Endometrial microvascular endothelial cells (primary cell): Measurements from ENCODE around the gene KHDC4. TPM values are rescaled to one million over a fixed set of nuclear protein-coding genes. Genes with fewer than 3 reads are reported as not detected.
"Not testable (repeated sequence)": the region's sequence is repeated elsewhere in the genome, so short reads cannot be mapped to it uniquely, and the experiment has no call there.

Experiments
- in situ Hi-C: cut with HindIII; loops from 2 replicates; pipeline ENCODE4 v1.10.0; 2017; ENCODE audit warnings: low sequenced_read_pairs, low pct_unique_long_range_greater_than_20kb; ENCODE audit errors: inconsistent ontology term
- total RNA-seq: library from RNA; depleted of rRNA; stranded (reverse); fragments of >200 nt; gene quantifications from one replicate; pipeline ENCODE4 v1.2.3, GENCODE V29; 2015; ENCODE audit errors: inconsistent ontology term

The KHDC4 gene
- total RNA-seq, 1 donor from 2014 or later: 26.1 TPM

DNA sequence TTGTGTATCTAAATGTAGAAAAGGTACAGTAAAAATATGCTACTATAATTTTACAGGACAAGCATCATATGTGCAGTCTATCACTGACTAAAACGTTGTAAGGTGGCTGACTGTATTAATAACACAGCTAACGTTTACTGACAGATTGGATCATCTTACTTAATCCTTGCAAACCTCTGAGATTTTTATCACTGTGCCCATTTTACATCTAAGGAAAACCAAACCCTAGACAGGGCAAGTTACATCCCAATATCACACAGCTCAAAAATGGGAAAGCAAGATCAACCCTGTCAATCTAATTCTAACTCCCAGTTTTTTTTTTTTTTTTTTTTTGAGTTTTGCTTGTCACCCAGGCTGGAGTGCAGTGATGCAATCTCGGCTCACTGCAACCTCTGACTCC lies 15.6 kb downstream of the KHDC4 start:
- in situ Hi-C loops: no loop called here

DNA sequence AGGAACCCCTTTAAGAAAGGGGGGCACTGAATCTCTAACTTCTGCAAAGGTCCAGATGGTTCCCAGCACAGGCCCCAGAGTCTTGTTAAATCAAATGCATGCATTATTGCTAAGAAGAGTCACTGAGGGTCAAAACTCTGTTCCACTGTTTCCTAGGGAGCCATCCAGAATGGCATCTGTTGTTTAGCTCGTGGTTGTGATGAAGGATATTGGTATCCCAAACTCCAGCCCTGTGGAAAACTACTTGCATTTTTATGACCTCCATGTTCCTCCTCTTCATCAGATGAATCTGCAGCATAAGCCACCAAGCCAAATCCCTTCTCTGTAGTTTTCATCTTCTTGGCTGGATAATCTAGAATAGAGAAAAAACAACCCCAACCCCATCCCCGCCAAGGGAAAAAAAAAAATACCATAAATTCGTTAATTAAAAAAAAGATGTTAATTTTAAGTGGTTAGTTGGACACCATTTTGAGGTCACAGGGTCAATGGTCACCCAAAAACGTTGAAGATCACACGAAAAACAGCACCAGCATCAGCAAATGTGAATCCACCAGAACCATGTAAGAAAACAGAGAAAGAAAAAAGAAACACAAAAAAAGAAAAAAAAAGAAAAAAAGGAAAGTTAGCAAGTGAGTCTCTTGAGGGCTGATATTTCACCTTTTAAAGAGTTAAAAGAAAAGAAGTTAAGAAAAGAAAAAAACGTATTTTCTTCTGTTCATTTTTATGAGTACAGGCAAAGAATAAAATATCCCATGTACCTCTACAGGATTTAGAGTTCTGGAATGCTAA lies 20.1 kb downstream of the KHDC4 start:
- in situ Hi-C loops: no loop called here

DNA sequence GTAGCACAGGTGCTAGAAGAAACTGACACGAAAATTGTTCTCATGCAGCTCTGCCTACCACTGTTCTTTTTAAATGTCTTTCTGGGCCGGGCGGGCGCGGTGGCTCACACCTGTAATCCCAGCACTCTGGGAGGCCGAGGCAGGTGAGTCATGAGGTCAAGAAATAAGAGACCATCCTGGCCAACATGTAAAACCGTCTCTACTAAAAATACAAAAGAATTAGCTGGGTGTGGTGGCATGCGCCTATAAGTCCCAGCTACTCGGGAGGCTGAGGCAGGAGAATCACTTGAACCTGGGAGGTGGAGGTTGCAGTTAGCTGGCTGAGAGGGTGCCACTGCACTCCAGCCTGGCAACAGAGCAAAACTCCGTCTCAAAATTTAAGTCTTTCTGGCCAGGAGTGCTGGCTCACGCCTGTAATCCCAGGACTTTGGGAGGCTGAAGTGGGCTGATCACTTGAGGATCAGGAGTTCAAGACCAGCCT lies 22.1 kb downstream of the KHDC4 start:
- in situ Hi-C loops: no loop called here

DNA sequence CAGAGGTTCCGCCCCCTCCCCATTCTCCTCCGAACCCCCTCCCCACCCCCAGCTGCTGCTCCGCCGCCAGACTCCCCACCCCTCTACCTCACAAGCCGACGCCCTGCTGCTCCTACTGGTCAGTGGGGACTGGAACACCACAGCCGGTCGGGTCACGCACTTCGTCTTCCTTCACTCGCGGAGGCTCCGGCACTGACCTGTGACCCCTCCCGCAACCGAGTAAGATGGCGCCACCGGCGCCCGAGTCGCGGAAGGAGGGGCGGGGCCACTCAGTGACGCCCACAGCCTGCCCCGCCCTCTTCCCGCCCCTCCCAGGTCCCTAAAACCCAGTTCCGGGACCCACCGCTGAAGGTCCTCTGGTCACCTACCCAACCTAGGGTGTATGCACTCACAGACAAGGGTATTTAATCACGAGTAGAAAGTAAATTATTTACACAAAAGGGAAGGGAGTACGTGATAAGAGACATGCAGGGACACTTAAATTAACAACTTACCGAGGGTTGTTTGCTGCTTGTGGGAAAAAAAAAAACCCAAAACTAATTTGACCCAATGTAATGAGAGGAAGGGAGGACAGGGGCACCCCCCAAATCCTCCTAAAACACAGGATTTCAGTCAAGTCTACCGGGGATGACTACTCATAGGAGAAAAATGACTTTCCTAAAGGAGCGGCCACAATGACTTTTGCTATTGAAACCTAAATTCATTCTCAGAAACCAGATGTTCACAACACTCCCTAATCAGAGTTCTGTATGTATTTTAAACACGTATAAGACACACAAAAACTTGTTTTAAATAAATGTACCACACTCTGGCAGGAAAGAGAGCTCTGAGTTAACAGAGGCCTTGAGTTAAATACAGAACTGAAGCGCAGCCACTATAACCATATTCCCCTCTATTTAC lies 22.8 kb downstream of the KHDC4 start, which contains the start of gene RIT1:
RIT1 (minus strand) TSS at position 194 of the 900 bp plus-strand sequence. CDS start 588 bp downstream, outside the sequence.
- in situ Hi-C loops: no loop called here

DNA sequence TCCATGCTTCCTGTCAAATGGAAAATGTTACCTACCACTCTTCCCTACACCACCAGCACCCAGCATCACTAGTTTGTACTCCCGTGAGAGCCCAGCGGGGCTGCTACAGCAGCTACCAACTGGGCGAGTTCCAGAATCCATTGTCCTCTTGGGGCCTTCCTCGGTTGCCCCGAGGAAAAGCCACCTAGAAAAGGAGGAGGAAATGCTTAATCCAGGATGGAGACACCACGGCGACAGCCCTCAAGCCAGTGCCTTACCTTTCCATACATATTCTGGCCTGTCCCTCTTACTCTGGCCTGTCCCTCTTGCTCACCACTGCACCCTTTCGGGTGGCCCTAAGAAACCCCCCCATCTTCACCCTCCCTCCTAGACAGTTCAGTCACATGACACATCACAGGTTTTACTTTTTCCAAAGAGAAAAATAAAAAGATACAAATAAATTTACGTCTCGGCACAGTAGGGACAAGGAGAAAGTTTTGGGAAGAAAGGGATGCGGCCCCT lies 23.5 kb downstream of the KHDC4 start:
- in situ Hi-C loops: no loop called here

DNA sequence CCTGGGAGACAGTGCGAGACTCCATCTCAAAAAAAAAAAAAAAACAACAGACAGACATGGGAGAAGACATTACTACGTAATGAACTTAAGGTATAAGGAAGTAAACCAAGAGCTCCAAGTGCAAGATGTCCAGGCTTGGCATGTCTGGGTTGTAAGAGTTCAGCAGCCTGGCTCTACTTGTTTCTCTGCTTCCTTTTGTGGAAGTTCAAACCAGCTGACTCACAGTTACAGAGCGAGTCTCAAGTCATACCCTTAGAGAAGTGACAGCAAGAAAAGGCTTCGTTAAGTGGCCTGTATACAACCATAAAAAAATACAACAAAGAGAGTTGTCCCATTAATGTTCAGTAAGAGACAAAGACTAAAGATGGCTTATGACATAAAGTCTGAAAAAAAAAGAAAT lies 24.3 kb downstream of the KHDC4 start:
- in situ Hi-C loops: no loop called here

DNA sequence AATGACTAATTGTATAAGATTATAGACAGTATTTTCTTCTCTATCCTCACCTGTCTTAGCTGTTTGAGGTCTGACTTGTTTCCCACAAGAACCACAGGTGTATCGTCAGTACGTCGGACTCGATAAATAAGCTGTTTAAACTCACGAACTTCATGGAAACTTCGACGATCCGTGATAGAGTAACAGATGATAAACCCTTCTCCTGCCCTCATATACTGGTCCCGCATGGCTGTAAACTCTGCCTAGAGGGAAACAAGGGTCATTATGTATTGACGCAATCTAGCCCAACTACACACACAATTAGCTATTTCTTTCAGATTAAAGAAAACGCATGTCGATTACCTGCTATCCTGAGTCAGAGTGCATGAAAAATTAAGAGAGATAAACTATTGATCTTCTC lies 30.0 kb downstream of the KHDC4 start:
- in situ Hi-C loops: no loop called here

DNA sequence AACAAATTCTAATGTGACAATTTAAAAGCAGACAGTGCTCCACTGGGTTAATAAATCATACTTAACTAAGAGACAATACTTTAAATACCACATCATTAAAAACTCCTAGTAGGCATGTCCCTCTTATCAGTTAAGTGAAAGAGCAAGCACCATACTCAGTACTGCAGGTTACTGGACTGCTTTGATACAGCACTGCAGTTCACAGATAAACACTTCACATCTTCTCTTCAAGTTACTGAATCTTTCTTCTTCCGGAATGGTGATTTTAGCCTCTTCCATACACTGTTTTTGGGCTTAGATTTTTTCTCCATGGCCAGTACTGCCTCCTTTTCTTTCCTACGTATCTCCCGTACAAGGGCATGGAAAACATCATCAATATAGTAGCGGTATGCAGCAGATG lies 34.1 kb downstream of the KHDC4 start:
- in situ Hi-C loops: no loop called here

DNA sequence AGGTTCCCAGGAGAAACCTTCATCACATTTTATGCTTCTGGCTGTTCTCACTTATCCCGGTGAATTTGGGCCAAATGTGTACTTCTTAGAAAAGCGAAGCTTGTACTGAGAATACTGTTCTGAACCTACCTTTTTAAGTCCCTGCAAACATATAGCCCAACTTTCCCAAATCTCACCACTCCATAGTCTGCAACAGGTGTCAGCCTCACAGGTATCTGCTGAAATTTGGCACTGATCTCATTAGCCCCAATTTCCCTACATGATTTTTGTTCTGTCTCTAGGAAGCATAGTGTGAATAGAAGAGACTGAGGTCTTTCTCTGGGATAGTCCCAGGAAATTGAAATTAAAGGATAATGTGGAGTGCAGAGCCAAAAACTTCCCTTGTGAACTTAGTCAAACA lies 34.5 kb downstream of the KHDC4 start:
- in situ Hi-C loops: no loop called here

DNA sequence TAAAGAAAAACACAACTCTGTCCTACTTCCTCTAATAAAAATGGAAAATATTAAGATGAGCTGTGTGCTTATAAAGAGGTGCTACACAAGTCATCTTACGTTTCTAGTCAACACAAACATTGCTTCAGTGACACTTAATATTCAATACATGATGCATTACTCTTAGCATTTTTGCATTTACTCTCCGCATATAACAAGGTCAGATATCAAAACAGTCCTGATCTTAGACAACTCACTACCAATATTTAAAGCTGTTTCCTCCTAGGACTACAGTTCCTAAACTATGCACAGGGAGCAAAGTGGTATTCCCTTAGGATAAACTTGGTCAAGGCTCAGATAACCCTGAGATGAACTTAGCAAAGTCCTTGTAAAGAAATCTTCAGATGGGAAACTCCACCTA lies 35.3 kb downstream of the KHDC4 start:
- in situ Hi-C loops: no loop called here

DNA sequence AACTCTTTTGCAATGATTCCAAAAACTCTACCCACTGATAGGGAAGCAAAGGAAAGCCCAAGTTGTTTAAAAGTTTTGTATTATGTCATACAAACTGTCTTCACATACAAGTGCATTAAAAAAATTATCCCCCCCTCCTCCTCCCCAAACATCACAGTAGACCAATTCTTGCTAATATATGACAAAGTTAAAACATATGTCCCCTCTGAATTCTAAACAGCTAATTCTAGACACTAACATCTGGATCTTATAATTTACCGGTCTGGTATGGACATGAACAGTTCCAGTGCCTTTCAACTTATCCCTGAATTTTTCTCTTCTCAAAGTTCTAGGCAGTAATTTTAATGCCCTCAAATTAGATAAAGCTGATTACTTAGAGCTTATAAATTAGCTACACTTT lies 36.5 kb downstream of the KHDC4 start:
- in situ Hi-C loops: no loop called here

DNA sequence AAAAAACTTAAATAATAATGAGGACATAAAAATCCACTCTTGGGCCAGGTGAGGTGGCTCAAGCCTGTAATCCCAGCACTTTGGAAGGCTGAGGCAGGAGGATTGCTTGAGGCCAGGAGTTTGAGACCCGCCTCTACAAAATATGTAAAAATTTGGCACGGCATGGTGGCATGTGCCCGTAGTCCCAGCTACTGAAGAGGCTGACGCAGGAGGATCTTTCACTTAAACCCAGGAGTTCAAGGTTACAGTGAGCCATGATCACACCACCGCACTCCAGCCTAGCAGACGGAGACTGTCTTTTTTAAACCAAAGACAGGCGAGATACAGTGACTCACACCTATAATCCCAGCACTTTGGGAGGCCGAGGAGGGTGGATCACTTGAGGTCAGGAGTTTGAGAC lies 37.7 kb downstream of the KHDC4 start:
- in situ Hi-C loops: not testable (repeated sequence)

DNA sequence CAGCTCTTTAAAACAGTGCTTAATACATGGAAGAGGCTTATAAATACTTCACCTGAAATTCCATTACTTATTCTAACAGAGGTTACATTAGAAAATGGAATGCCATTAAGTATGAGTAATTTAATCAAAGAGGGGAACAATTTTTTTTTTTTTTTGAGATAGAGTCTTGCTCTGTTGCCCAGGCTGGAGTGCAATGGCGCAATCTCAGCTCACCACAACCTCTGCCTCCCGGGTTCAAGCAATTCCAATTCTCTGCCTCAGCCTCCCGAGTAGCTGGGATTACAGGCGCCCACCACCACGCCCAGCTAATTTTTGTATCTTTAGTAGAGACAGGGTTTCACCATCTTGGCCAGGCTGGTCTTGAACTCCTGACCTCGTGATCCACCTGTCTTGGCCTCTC lies 38.6 kb downstream of the KHDC4 start:
- in situ Hi-C loops: not testable (repeated sequence)

DNA sequence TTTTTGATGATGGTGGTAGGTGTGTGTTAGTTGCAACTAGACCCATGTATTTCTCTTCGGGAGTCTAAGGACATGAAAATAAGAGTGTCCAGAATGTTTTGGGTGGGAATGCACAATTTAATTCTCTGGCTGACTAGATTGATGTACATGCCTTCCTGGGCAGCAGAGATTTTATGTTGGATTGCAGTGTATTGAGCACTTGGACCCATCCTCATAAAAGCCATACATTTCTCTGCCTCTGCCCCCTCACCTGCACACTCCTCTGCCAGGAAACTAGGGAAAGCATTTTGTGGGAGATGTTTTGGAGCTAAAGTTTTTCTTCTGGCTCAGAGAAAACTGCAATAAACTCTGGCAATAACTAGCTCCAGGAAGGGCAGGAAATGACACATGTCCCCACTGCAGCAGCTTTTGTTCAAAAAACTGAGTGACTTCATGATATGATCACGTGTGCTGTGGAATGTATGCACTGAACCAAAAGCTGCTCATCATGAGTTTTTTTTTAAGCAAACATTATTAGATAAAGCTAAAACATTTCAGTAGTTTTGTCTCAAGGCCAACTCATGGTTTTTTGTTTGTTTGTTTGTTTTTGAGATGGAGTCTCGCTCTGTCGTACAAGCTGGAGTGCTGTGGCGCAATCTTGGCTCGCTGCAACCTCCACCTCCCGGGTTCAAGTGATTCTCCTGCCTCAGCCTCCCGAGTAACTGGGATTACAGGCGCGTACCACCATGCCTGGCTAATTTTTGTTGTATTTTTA lies 40.6 kb downstream of the KHDC4 start:
- in situ Hi-C loops: no loop called here

DNA sequence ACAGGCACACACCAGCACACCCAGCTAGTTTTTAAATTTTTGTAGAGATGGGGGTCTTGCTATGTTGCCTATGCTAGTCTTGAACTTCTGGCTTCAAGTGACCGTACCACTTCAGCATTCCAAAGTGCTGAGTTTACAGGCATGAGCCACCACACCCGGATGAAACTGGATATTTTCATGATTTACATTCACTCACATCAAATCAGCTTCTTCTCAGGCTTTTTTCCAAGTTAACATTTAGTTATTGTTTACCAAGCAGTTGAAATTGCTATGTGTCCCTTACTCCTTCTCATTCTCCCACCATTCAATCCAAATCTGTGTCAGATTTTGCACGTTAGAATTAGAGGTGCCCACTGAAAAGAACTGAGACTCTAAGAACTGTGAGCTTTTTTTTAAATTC lies 41.4 kb downstream of the KHDC4 start:
- in situ Hi-C loops: no loop called here

DNA sequence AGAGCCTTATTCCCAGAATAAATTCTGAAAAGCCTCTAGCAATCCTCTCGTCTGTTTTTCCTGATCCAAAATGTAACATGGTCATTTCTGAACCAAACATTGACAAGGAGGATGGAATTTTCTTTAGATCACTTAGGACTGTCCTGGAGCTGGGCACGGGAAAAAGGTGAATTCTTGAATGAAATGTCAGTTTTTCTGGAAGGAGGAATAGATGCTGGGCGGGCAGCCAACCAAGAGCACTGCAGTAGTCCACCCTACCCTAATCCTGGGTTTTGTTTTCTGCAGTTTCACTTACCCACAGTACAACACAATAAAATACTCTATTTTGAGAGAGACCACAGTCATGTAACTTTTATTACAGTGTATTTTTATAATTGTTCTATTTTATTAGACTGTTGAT lies 44.0 kb downstream of the KHDC4 start:
- in situ Hi-C loops: no loop called here

DNA sequence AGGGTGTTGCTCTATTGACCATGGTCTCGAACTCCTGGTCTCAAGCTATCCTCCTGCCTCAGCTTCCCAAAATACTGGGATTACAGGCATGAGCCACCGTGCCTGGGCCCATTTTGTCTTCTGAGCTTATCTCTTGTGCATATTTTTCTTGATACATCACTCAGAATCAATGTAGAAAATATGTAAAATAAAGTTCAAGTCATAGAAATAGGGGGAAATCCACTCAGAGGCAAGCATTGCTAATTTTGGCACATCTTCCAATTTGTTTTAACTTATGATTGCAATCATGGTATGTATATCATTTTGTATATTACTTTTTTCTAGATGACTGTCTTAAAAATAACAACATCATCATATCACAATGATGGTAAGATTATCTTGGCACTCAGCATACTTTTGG lies 44.6 kb downstream of the KHDC4 start:
- in situ Hi-C loops: no loop called here

DNA sequence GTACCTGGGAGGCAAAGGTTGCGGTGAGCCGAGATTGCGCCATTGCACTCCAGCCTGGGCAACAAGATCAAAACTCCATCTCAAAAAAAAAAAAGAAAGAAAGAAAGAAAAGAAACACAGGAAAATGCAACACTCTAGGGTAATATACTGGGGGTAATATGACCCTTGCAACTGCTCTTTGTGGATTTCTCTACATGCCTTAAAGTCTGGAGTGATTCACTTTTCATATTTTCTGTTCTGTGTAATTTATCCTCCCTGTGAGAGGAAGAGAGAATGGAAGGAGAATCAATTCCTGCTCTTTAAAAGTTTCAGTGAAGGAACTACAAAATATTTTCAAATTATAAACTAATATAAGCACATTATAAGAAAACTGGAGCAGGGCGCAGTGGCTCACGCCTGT lies 45.7 kb downstream of the KHDC4 start:
- in situ Hi-C loops: no loop called here

DNA sequence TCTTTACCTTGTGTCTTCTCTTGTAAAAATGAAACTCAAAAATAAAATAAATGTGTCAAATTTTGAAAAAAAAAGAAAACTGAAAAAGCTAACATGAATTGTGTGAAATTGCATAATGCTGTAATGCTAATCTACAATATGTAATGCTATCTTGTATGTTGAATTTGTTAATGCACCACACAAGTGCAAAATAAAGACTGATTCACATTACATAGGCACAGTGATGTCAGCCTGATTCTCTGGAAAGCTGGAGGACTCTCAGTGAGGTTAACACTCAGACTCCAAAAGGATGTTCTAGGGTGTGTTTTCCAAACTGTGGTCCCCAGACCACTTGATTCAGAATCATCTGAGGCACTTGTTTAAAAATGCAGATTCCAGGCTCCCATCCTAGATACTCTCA lies 49.2 kb downstream of the KHDC4 start:
- in situ Hi-C loops: no loop called here
